ENCODE results near the gene SAMM50. TPM values are rescaled to one million over a fixed set of nuclear protein-coding genes. Genes with fewer than 3 reads are reported as not detected.
A peak's percentile ranks its signal among the peaks of the same experiment; 100 is the strongest.

SAMM50 gene
- total and polyA plus RNA-seq, 2 donors (not counting 1 experiment from before 2014, with no cell fraction given): 32.9 to 45.7 TPM

- H3K9ac ChIP-seq (ENCODE audit: insufficient read depth, low read length): no peak overlapping the region
- peak; percentile 24 to 28 for DNase-seq (ENCODE audit: low read depth in 2 of 2)
- no peaks in the 10 kb centered on the region for H3K27me3 ChIP-seq (ENCODE audit: control insufficient read depth, insufficient read depth, low read length)
- H3K9me3 ChIP-seq (ENCODE audit: control insufficient read depth, insufficient read depth, low read depth, low read length): no peaks in the 10 kb centered on the region
- peak overlapping the region; percentile 28 for H3K27ac ChIP-seq (ENCODE audit: insufficient read depth, low read length)
- H4K20me1 ChIP-seq (ENCODE audit: control insufficient read depth, extremely low read depth, insufficient read depth, low read length): no peaks in the 10 kb centered on the region
- peak overlapping the region in 3 of 4 experiments; percentile 45 to 48 (median 46) for H3K4me3 ChIP-seq (replicated peaks in 1 of 4; ENCODE audit: control extremely low read depth in 1 of 4, insufficient read depth in 1 of 4, low read depth in 3 of 4, low read length in 4 of 4)
- H3K79me2 ChIP-seq (ENCODE audit: control insufficient read depth, insufficient read depth, low read length): no peaks in the 10 kb centered on the region
- H3K4me1 ChIP-seq (ENCODE audit: control insufficient read depth, extremely low read depth, insufficient read depth, low read length): peaks cover 28% of the 10 kb centered on the region
- TF ChIP-seq CTCF (conservative IDR thresholded peaks at IDR 0.05 in 1 of 2, IDR thresholded peaks at IDR 0.05 in 1 of 2; ENCODE audit: low read depth in 1 of 2, low read length in 2 of 2) (no peak), EZH2 (IDR thresholded peaks at IDR 0.05; ENCODE audit: low read length, missing control alignments) (no peak)
- peak overlapping the region; percentile 93 for H2AFZ ChIP-seq (ENCODE audit: low read length)
- peak overlapping the region; percentile 80 for H3K4me2 ChIP-seq (ENCODE audit: extremely low read depth, insufficient read depth, low read length)
- peaks cover 2% of the 10 kb centered on the region for H3K36me3 ChIP-seq (ENCODE audit: control insufficient read depth, insufficient read depth, low read length)
These were observed 32.1 kb upstream of the SAMM50 start for GRCh38 chr22:43923191-43923590.

GRCh38 chr22:43923631-43924464 lies 31.4 kb upstream of the SAMM50 start, which contains the start of gene PNPLA3:
Gene PNPLA3, plus strand, starts transcription at chr22:43923805. Its CDS starts 107 bp downstream, at chr22:43923912.
- Histone ChIP-seq H3K9me3 (ENCODE audit: control insufficient read depth, insufficient read depth, low read depth, low read length) (no peaks in the 10 kb centered on the region), H2AFZ (ENCODE audit: low read length) (peak within 1 kb of the TSS; percentile 93), H3K79me2 (ENCODE audit: control insufficient read depth, insufficient read depth, low read length) (no peaks in the 10 kb centered on the region), H3K4me2 (ENCODE audit: extremely low read depth, insufficient read depth, low read length) (peak within 1 kb of the TSS; percentile 82), H3K4me1 (ENCODE audit: control insufficient read depth, extremely low read depth, insufficient read depth, low read length) (peaks cover 28% of the 10 kb centered on the region), H4K20me1 (ENCODE audit: control insufficient read depth, extremely low read depth, insufficient read depth, low read length) (no peaks in the 10 kb centered on the region), H3K27ac (ENCODE audit: insufficient read depth, low read length) (peak within 1 kb of the TSS; percentile 72), H3K9ac (ENCODE audit: insufficient read depth, low read length) (peak within 1 kb of the TSS; percentile 66), H3K4me3 (replicated peaks in 1 of 4; ENCODE audit: control extremely low read depth in 1 of 4, insufficient read depth in 1 of 4, low read depth in 3 of 4, low read length in 4 of 4) (peak within 1 kb of the TSS; percentile 60 to 74 (median 70)), H3K36me3 (ENCODE audit: control insufficient read depth, insufficient read depth, low read length) (peaks cover 7% of the 10 kb centered on the region), H3K27me3 (ENCODE audit: control insufficient read depth, insufficient read depth, low read length) (no peaks in the 10 kb centered on the region)
- peak; percentile 86 to 88 for DNase-seq (ENCODE audit: low read depth in 2 of 2)
- TF ChIP-seq CTCF (conservative IDR thresholded peaks at IDR 0.05 in 1 of 2, IDR thresholded peaks at IDR 0.05 in 1 of 2; ENCODE audit: low read depth in 1 of 2, low read length in 2 of 2) (peak in 1 of 2 donors; percentile 34), EZH2 (IDR thresholded peaks at IDR 0.05; ENCODE audit: low read length, missing control alignments) (no peak)

GRCh38 chr22:43924877-43925276 lies 30.4 kb upstream of the SAMM50 start:
- Histone ChIP-seq H3K36me3 (ENCODE audit: control insufficient read depth, insufficient read depth, low read length) (peaks cover 7% of the 10 kb centered on the region), H3K4me3 (replicated peaks in 1 of 4; ENCODE audit: control extremely low read depth in 1 of 4, insufficient read depth in 1 of 4, low read depth in 3 of 4, low read length in 4 of 4) (peak overlapping the region in 2 of 4 experiments; percentile 60 to 74), H4K20me1 (ENCODE audit: control insufficient read depth, extremely low read depth, insufficient read depth, low read length) (no peaks in the 10 kb centered on the region), H3K4me2 (ENCODE audit: extremely low read depth, insufficient read depth, low read length) (no peak overlapping the region), H3K27me3 (ENCODE audit: control insufficient read depth, insufficient read depth, low read length) (no peaks in the 10 kb centered on the region), H3K27ac (ENCODE audit: insufficient read depth, low read length) (no peak overlapping the region), H3K9ac (ENCODE audit: insufficient read depth, low read length) (no peak overlapping the region), H2AFZ (ENCODE audit: low read length) (no peak overlapping the region), H3K4me1 (ENCODE audit: control insufficient read depth, extremely low read depth, insufficient read depth, low read length) (peaks cover 24% of the 10 kb centered on the region), H3K9me3 (ENCODE audit: control insufficient read depth, insufficient read depth, low read depth, low read length) (no peaks in the 10 kb centered on the region), H3K79me2 (ENCODE audit: control insufficient read depth, insufficient read depth, low read length) (no peaks in the 10 kb centered on the region)
- no peak for DNase-seq (ENCODE audit: low read depth in 2 of 2)
- TF ChIP-seq EZH2 (IDR thresholded peaks at IDR 0.05; ENCODE audit: low read length, missing control alignments) (no peak), CTCF (conservative IDR thresholded peaks at IDR 0.05 in 1 of 2, IDR thresholded peaks at IDR 0.05 in 1 of 2; ENCODE audit: low read depth in 1 of 2, low read length in 2 of 2) (no peak)
